Measurements from ENCODE around the gene ABL1. TPM values are rescaled to one million over a fixed set of nuclear protein-coding genes. Genes with fewer than 3 reads are reported as not detected.
A peak's percentile ranks its signal among the peaks of the same experiment; 100 is the strongest.

Gene ABL1
- total RNA-seq, 2 donors from 2014 or later = 62.8 to 123 TPM

GRCh38 chr9:130820135-130820738, 14.8 kb upstream of the ABL1 start:
- H3K4me1 ChIP-seq (ENCODE audit: control insufficient read depth in 1 of 2, low read depth in 2 of 2) = peaks cover 8 to 21% of the 10 kb centered on the region in 2 donors
- DNase-seq (ENCODE audit: low spot score) (no peak), ATAC-seq (ENCODE audit: insufficient number of reproducible peaks, low FRiP score, low read depth) (no peak)
- peaks cover 7% of the 10 kb centered on the region for H3K9me3 ChIP-seq
- no peak for TF ChIP-seq CTCF (IDR thresholded peaks at IDR 0.05)
- no peaks in the 10 kb centered on the region for H3K27me3 ChIP-seq (replicated peaks; ENCODE audit: insufficient read depth)
- no peak overlapping the region for H3K27ac ChIP-seq
- H3K36me3 ChIP-seq = no peaks in the 10 kb centered on the region
- H3K4me3 ChIP-seq = no peak overlapping the region

- TF ChIP-seq CTCF (IDR thresholded peaks at IDR 0.05) = no peak
- Histone ChIP-seq H3K4me3 (no peak overlapping the region), H3K9me3 (no peaks in the 10 kb centered on the region), H3K27ac (peak overlapping the region; percentile 44 to 82), H3K36me3 (no peaks in the 10 kb centered on the region), H3K4me1 (ENCODE audit: control insufficient read depth in 1 of 2, low read depth in 2 of 2) (peaks cover 18 to 31% of the 10 kb centered on the region in 2 donors), H3K27me3 (replicated peaks; ENCODE audit: insufficient read depth) (no peaks in the 10 kb centered on the region)
- DNase-seq (ENCODE audit: low spot score) (no peak), ATAC-seq (ENCODE audit: insufficient number of reproducible peaks, low FRiP score, low read depth) (no peak)
Observed at GRCh38 chr9:130823435-130823834, 11.6 kb upstream of the ABL1 start.

DNA sequence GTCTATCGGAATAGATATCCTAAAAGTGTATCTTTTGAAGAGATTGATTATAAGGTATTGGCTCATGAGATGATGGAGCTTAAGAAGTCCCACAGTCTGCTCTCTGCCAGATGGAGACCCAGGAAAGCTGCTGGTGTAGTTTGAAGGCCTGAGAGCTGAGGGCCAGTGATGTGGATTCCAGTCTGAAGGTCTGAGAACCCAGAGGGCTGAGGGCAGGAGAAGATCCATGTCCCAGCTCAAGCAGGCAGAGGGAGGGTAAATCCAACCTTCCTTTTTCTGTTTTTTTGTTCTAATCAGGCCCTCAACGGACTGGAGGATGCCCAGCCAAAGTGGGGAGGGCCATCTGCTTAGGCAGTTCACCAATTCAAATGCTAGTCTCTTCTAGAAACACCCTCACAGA, 11.0 kb upstream of the ABL1 start:
- Histone ChIP-seq H3K36me3 (no peaks in the 10 kb centered on the region), H3K9me3 (no peaks in the 10 kb centered on the region), H3K27ac (peak overlapping the region; percentile 44 to 82), H3K4me3 (peak overlapping the region; percentile 49), H3K27me3 (replicated peaks; ENCODE audit: insufficient read depth) (no peaks in the 10 kb centered on the region), H3K4me1 (ENCODE audit: control insufficient read depth in 1 of 2, low read depth in 2 of 2) (peaks cover 18 to 31% of the 10 kb centered on the region in 2 donors)
- ATAC-seq (ENCODE audit: insufficient number of reproducible peaks, low FRiP score, low read depth) (no peak), DNase-seq (ENCODE audit: low spot score) (no peak)
- TF ChIP-seq CTCF (IDR thresholded peaks at IDR 0.05) = no peak

DNA sequence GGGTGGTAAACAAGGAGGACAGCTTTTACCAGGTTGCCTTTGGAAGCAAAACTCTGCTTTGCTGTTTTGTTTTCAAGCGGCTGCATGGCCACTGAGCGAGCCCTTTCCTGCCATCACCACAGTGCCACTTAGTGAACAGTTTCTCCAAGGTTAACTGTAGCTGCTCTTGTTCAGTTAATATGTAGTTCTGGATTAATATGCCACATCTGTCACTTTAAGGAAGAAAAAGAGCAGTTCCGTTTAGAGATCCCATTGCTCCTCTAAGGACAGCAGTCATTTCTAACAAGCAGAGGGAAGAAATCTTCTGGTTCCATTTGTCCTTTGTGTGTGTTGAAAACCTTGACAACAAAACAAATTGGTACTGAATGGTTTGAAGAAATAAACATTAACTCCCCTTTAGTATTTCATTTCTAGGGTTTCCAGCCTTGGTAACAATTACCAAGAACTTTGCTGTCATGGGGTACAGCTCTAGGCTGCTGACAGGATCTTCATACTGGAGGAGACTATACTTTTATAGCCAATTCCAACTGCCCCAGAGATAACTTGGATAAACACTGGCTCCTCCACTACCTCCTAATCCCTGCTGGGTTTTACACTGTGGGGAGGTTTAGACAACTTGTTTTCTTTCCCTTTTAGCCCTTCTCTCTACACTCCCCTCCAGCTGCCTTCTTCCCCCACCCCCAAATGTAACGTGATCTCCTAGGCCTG, 10.3 kb upstream of the ABL1 start:
- Histone ChIP-seq H3K27me3 (replicated peaks; ENCODE audit: insufficient read depth) (no peaks in the 10 kb centered on the region), H3K4me3 (peak overlapping the region; percentile 49), H3K36me3 (no peaks in the 10 kb centered on the region), H3K9me3 (no peaks in the 10 kb centered on the region), H3K4me1 (ENCODE audit: control insufficient read depth in 1 of 2, low read depth in 2 of 2) (peaks cover 18 to 31% of the 10 kb centered on the region in 2 donors), H3K27ac (peak overlapping the region; percentile 44 to 82)
- ATAC-seq (ENCODE audit: insufficient number of reproducible peaks, low FRiP score, low read depth) (no peak), DNase-seq (ENCODE audit: low spot score) (no peak)
- TF ChIP-seq CTCF (IDR thresholded peaks at IDR 0.05) = no peak

- H3K27me3 ChIP-seq (replicated peaks; ENCODE audit: insufficient read depth) = no peaks in the 10 kb centered on the region
- H3K4me1 ChIP-seq (ENCODE audit: control insufficient read depth in 1 of 2, low read depth in 2 of 2) = peaks cover 18 to 31% of the 10 kb centered on the region in 2 donors
- H3K4me3 ChIP-seq = peak overlapping the region; percentile 49
- peak overlapping the region; percentile 44 to 82 for H3K27ac ChIP-seq
- no peaks in the 10 kb centered on the region for H3K9me3 ChIP-seq
- no peaks in the 10 kb centered on the region for H3K36me3 ChIP-seq
- DNase-seq (ENCODE audit: low spot score) (no peak), ATAC-seq (ENCODE audit: insufficient number of reproducible peaks, low FRiP score, low read depth) (no peak)
- no peak for TF ChIP-seq CTCF (IDR thresholded peaks at IDR 0.05)
Observed at GRCh38 chr9:130825351-130825651, 9.8 kb upstream of the ABL1 start.
